ENCODE measurements around the gene OGA. TPM values are rescaled to one million over a fixed set of nuclear protein-coding genes. Genes with fewer than 3 reads are reported as not detected.

OGA gene
- total and polyA plus RNA-seq, 2 donors (not counting 1 experiment from before 2014, with no cell fraction given), result 128 to 418 TPM

- intact Hi-C loops (cut with micrococcal nuclease), result no loop called here
- DNase-seq (no peak), ATAC-seq (ENCODE audit: low read depth) (no peak)
- H3K27ac ChIP-seq (ENCODE audit: low read length in 2 of 2), result no peak overlapping the region
- H2AFZ ChIP-seq (ENCODE audit: insufficient read depth, low read depth, low read length, poor library complexity, severe bottlenecking), result no peak overlapping the region
- peaks cover 24% of the 10 kb centered on the region for H3K79me2 ChIP-seq (ENCODE audit: control insufficient read depth, insufficient read depth, low read length)
- ChIA-PET POLR2A (no interaction called here), CTCF (interaction anchor here (0.7 to 15.2 kb wide), 4 partner anchors 10 to 227 kb away, joined by 3 to 581 read pairs (median 6); no protein-coding TSS in a partner anchor)
- no peak overlapping the region for H3K27ac Mint-ChIP-seq
- peaks cover 33 to 37% of the 10 kb centered on the region in 2 donors for H3K4me1 ChIP-seq (ENCODE audit: control insufficient read depth in 2 of 2, insufficient read depth in 2 of 2, low read length in 2 of 2)
- no peak overlapping the region for H3K4me3 ChIP-seq (ENCODE audit: control extremely low read depth in 1 of 5, extremely low read depth in 1 of 5, insufficient read depth in 1 of 5, low read depth in 2 of 5, low read length in 4 of 5)
- WGBS (ENCODE audit: insufficient coverage), result 100% methylated on average over 3 of the region's 3 CpGs
- no peak overlapping the region for H3K4me2 ChIP-seq (replicated peaks; ENCODE audit: low read depth, low read length, poor library complexity, severe bottlenecking)
- peaks cover 27% of the 10 kb centered on the region for H4K20me1 ChIP-seq (ENCODE audit: control insufficient read depth, insufficient read depth, low read length, poor library complexity, severe bottlenecking)
- no peaks in the 10 kb centered on the region for H3K9me3 Mint-ChIP-seq (ENCODE audit: insufficient read depth)
- H3K4me3 Mint-ChIP-seq, result no peak overlapping the region
- H3K9me3 ChIP-seq (ENCODE audit: control extremely low read depth in 1 of 3, control insufficient read depth in 2 of 3, insufficient read depth in 1 of 3, low read length in 2 of 3), result peaks cover 0 to 3% (median 0%) of the 10 kb centered on the region in 3 donors
- no peaks in the 10 kb centered on the region for H3K27me3 Mint-ChIP-seq
- H3K27me3 ChIP-seq (replicated peaks in 1 of 4; ENCODE audit: control extremely low read depth in 1 of 4, control insufficient read depth in 3 of 4, insufficient read depth in 4 of 4, low read length in 3 of 4), result no peaks in the 10 kb centered on the region
- peaks cover 0 to 38% of the 10 kb centered on the region in 2 experiments for H3K36me3 ChIP-seq (replicated peaks in 1 of 2; ENCODE audit: control extremely low read depth in 1 of 2, control insufficient read depth in 1 of 2, extremely low read depth in 1 of 2, insufficient read depth in 2 of 2, low read length in 1 of 2)
- TF ChIP-seq CTCF (IDR thresholded peaks at IDR 0.05) (no peak), EZH2 (IDR thresholded peaks at IDR 0.05; ENCODE audit: borderline replicate concordance, insufficient read depth, low read depth, low read length, poor library complexity, severe bottlenecking) (no peak)
- H3K9ac ChIP-seq (ENCODE audit: low read length), result no peak overlapping the region
- H3K4me1 Mint-ChIP-seq, result peaks cover 33% of the 10 kb centered on the region
These were observed 27.6 kb upstream of the OGA start for GRCh38 chr10:101845893-101846292.

All from B cell (primary cell).